HL-60 (cell line): ENCODE measurements around the gene SIGLEC7.

Experiments used
- DNase-seq, 2 experiments: peaks; one replicate each; pipeline ENCODE4 v3.0.0-alpha.2; 2010 to 2020; ENCODE audit warnings: low read depth in 1 of 2, low spot score in 1 of 2
- H3K27ac ChIP-seq: fragments of 250-450 bp; sonication (Bioruptor Pico); replicated peaks from 2 replicates; pipeline ENCODE4 v1.5.1; 2020; ENCODE audit warnings: mild to moderate bottlenecking, moderate library complexity
- H3K27me3 ChIP-seq: fragments of 250-450 bp; sonication (Bioruptor Pico); 2 replicates; pipeline ENCODE4 v1.5.1; 2021; ENCODE audit warnings: mild to moderate bottlenecking, moderate library complexity; ENCODE audit not compliant: insufficient read depth, poor library complexity, severe bottlenecking
- H3K4me3 ChIP-seq: replicated peaks from 2 replicates; pipeline ENCODE4 v1.5.1; 2011; ENCODE audit warnings: mild to moderate bottlenecking, control low read depth, low read length; ENCODE audit not compliant: insufficient read depth
- CTCF ChIP-seq: IDR thresholded peaks from one replicate; pipeline ENCODE4 v1.5.1; 2011; ENCODE audit warnings: low read length, control low read depth, inconsistent platforms; ENCODE audit not compliant: insufficient read depth
- GABPA ChIP-seq: IDR thresholded peaks from 2 replicates; pipeline ENCODE4 v1.6.1; 2012; ENCODE audit warnings: low read depth
- POLR2AphosphoS5 ChIP-seq: IDR thresholded peaks from 2 replicates; pipeline ENCODE4 v1.6.1; 2012; ENCODE audit warnings: low read depth
- REST ChIP-seq: IDR thresholded peaks from 2 replicates; pipeline ENCODE4 v1.6.1; 2012; ENCODE audit warnings: low read depth; ENCODE audit not compliant: insufficient replicate concordance
- SPI1 ChIP-seq: IDR thresholded peaks from 2 replicates; pipeline ENCODE4 v1.6.1; 2012; ENCODE audit warnings: low read depth, mild to moderate bottlenecking, borderline replicate concordance

The SIGLEC7 gene

GRCh38 chr19:51192689-51193088 is 50.6 kb downstream of the SIGLEC7 start:
- TF ChIP-seq CTCF (no peak), REST (no peak), POLR2AphosphoS5 (no peak), SPI1 (no peak), GABPA (no peak)
- Histone ChIP-seq H3K4me3 (no peak overlapping the region), H3K27ac (no peak overlapping the region), H3K27me3 (no peaks in the 10 kb centered on the region)
- no peak for DNase-seq

DNA sequence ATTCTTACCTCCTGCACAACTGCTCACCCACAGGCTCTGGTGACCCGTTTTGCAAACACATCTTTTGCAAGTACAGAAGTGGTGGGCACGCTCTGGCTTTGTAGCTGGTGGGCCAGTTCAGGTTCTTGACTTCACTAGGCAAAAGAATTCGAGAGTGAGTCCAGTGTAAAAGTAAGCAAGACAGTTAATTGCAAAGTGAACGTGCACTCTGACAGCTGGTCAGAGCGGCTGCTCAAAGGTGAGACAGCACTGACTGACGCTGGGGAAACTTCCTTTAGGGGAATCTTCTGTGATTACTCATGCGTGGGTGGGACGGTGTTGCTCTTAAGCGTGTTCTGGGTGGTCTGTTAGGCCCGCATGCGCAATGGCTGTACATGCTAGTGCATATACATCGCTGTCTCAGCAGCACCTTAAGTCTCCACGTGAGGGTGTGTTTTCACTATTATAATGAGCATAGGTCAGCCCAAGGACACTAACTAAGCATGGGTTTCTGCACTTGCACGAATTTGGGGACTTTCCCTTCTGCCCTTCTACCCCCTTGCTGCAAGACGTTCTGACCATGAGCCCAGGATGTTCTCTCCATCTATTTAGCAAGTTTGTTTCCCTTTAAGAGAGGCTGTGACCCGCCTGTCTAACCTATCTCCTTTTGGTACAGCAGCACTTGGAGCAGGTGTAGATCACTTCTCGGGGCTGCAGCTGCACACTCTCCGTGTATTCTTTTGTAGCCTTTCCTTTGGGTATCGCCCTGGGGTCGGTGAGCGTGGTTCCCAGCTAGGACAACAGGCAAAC is 52.6 kb downstream of the SIGLEC7 start:
- Histone ChIP-seq H3K4me3 (no peak overlapping the region), H3K27ac (no peak overlapping the region), H3K27me3 (no peaks in the 10 kb centered on the region)
- TF ChIP-seq REST (no peak), GABPA (no peak), POLR2AphosphoS5 (no peak), CTCF (no peak), SPI1 (no peak)
- DNase-seq: peak in 1 of 2 experiments; percentile 41

DNA sequence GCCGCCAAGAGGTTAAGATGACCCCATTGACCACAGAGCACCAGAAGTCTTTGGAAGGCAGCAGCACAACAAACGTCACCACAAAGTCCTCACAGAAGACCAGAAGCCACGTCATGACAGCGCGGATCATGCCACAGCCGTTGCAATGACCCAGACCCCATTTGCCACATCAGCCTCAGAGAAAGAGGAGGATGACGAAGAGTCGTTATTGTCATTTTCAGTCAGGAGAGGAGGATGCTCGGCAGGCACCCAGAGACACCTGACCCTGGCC is 53.1 kb downstream of the SIGLEC7 start:
- DNase-seq: no peak
- no peak for TF ChIP-seq POLR2AphosphoS5
- no peak for TF ChIP-seq GABPA
- TF ChIP-seq CTCF: no peak
- no peak for TF ChIP-seq REST
- no peak for TF ChIP-seq SPI1
- no peak overlapping the region for H3K4me3 ChIP-seq
- H3K27me3 ChIP-seq: no peaks in the 10 kb centered on the region
- no peak overlapping the region for H3K27ac ChIP-seq
